ENCODE results near the gene MTUS2.

MTUS2 gene

GRCh38 chr13:28820099-28821051 lies at the start of gene MTUS2:
Gene MTUS2, plus strand, starts transcription at chr13:28820339.
- in situ Hi-C loops (cut with HindIII; ENCODE audit: low sequenced_read_pairs): no loop called here

- in situ Hi-C loops (cut with HindIII; ENCODE audit: low sequenced_read_pairs): no loop called here
These were observed 41.6 kb upstream of the MTUS2 start for GRCh38 chr13:28778308-28779215.

GRCh38 chr13:28792992-28793391 lies 27.1 kb upstream of the MTUS2 start:
- in situ Hi-C loops (cut with HindIII; ENCODE audit: low sequenced_read_pairs): no loop called here

- in situ Hi-C loops (cut with HindIII; ENCODE audit: low sequenced_read_pairs): no loop called here
These were observed 25.7 kb upstream of the MTUS2 start for GRCh38 chr13:28794396-28794795.

- in situ Hi-C loops (cut with HindIII; ENCODE audit: low sequenced_read_pairs): no loop called here
These were observed 23.2 kb upstream of the MTUS2 start for GRCh38 chr13:28796938-28797257.

- in situ Hi-C loops (cut with HindIII; ENCODE audit: low sequenced_read_pairs): no loop called here
These were observed 14.8 kb upstream of the MTUS2 start for GRCh38 chr13:28805193-28805819.

GRCh38 chr13:28817204-28817603 lies 2.9 kb upstream of the MTUS2 start:
- in situ Hi-C loops (cut with HindIII; ENCODE audit: low sequenced_read_pairs): no loop called here

- in situ Hi-C loops (cut with HindIII; ENCODE audit: low sequenced_read_pairs): no loop called here
These were observed 951 bp upstream of the MTUS2 start for GRCh38 chr13:28819046-28819730.

GRCh38 chr13:28819735-28820098 lies 422 bp upstream of the MTUS2 start:
- in situ Hi-C loops (cut with HindIII; ENCODE audit: low sequenced_read_pairs): no loop called here

- in situ Hi-C loops (cut with HindIII; ENCODE audit: low sequenced_read_pairs): no loop called here
These were observed 2.0 kb downstream of the MTUS2 start for GRCh38 chr13:28822151-28822550.

GRCh38 chr13:28822801-28823200 lies 2.7 kb downstream of the MTUS2 start:
- in situ Hi-C loops (cut with HindIII; ENCODE audit: low sequenced_read_pairs): no loop called here

- in situ Hi-C loops (cut with HindIII; ENCODE audit: low sequenced_read_pairs): no loop called here
These were observed 5.2 kb downstream of the MTUS2 start for GRCh38 chr13:28825379-28825778.

GRCh38 chr13:28826368-28826767 lies 6.2 kb downstream of the MTUS2 start:
- in situ Hi-C loops (cut with HindIII; ENCODE audit: low sequenced_read_pairs): no loop called here

GRCh38 chr13:28830580-28830979 lies 10.4 kb downstream of the MTUS2 start:
- in situ Hi-C loops (cut with HindIII; ENCODE audit: low sequenced_read_pairs): no loop called here

GRCh38 chr13:28831117-28831516 lies 11.0 kb downstream of the MTUS2 start:
- in situ Hi-C loops (cut with HindIII; ENCODE audit: low sequenced_read_pairs): no loop called here

- in situ Hi-C loops (cut with HindIII; ENCODE audit: low sequenced_read_pairs): no loop called here
These were observed 17.0 kb downstream of the MTUS2 start for GRCh38 chr13:28837111-28837510.

GRCh38 chr13:28843639-28844038 lies 23.5 kb downstream of the MTUS2 start:
- in situ Hi-C loops (cut with HindIII; ENCODE audit: low sequenced_read_pairs): no loop called here

GRCh38 chr13:28849441-28849840 lies 29.3 kb downstream of the MTUS2 start:
- in situ Hi-C loops (cut with HindIII; ENCODE audit: low sequenced_read_pairs): no loop called here

GRCh38 chr13:28850226-28850625 lies 30.1 kb downstream of the MTUS2 start:
- in situ Hi-C loops (cut with HindIII; ENCODE audit: low sequenced_read_pairs): no loop called here

- in situ Hi-C loops (cut with HindIII; ENCODE audit: low sequenced_read_pairs): no loop called here
These were observed 31.3 kb downstream of the MTUS2 start for GRCh38 chr13:28851422-28851821.

- in situ Hi-C loops (cut with HindIII; ENCODE audit: low sequenced_read_pairs): no loop called here
These were observed 34.5 kb downstream of the MTUS2 start for GRCh38 chr13:28854657-28855056.

Data from DLD1 (cell line).